ENCODE results near the gene GDE1.

GRCh38 chr16:19512297-19512696 is 9.6 kb downstream of the GDE1 start:
- TF ChIP-seq EZH2phosphoT487 (conservative IDR thresholded peaks at IDR 0.05; ENCODE audit: low read length): no peak
- TF ChIP-seq, protein P1, sequence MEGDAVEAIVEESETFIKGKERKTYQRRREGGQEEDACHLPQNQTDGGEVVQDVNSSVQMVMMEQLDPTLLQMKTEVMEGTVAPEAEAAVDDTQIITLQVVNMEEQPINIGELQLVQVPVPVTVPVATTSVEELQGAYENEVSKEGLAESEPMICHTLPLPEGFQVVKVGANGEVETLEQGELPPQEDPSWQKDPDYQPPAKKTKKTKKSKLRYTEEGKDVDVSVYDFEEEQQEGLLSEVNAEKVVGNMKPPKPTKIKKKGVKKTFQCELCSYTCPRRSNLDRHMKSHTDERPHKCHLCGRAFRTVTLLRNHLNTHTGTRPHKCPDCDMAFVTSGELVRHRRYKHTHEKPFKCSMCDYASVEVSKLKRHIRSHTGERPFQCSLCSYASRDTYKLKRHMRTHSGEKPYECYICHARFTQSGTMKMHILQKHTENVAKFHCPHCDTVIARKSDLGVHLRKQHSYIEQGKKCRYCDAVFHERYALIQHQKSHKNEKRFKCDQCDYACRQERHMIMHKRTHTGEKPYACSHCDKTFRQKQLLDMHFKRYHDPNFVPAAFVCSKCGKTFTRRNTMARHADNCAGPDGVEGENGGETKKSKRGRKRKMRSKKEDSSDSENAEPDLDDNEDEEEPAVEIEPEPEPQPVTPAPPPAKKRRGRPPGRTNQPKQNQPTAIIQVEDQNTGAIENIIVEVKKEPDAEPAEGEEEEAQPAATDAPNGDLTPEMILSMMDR (IDR thresholded peaks at IDR 0.05; ENCODE audit: insufficient read depth, low read length, poor library complexity, severe bottlenecking): no peak

Data from SU-DHL-6 (cell line).